H9 (cell line): ENCODE results near the gene NEK11. TPM values are rescaled to one million over a fixed set of nuclear protein-coding genes. Genes with fewer than 3 reads are reported as not detected.

ENCODE experiments used
- DNase-seq: peaks from one replicate; pipeline ENCODE4 v3.0.0-alpha.2; 2017
- H2AFZ ChIP-seq: one replicate; pipeline ENCODE4 v1.6.1; 2013; ENCODE audit warnings: mild to moderate bottlenecking, low read length, control low read depth, moderate library complexity
- H2AK5ac ChIP-seq: 2 replicates; pipeline ENCODE4 v1.6.1; 2013; ENCODE audit warnings: low read length, control low read depth, mixed read lengths; ENCODE audit not compliant: insufficient read length
- H2BK120ac ChIP-seq: one replicate; pipeline ENCODE4 v1.6.1; 2013; ENCODE audit warnings: low read depth, mild to moderate bottlenecking, low read length, control low read depth, inconsistent platforms; ENCODE audit not compliant: poor library complexity, severe bottlenecking
- H2BK12ac ChIP-seq: 2 replicates; pipeline ENCODE4 v1.6.1; 2013; ENCODE audit warnings: low read length, control low read depth, mixed read lengths, low read depth; ENCODE audit not compliant: insufficient read length
- H2BK15ac ChIP-seq: 2 replicates; pipeline ENCODE4 v1.6.1; 2013; ENCODE audit warnings: low read depth, low read length, control low read depth
- H2BK20ac ChIP-seq: one replicate; pipeline ENCODE4 v1.6.1; 2013; ENCODE audit warnings: low read depth, mild to moderate bottlenecking, low read length, control low read depth, inconsistent platforms; ENCODE audit not compliant: poor library complexity, severe bottlenecking
- H2BK5ac ChIP-seq: 2 replicates; pipeline ENCODE4 v1.6.1; 2013; ENCODE audit warnings: low read length, control low read depth, mixed read lengths; ENCODE audit not compliant: insufficient read length
- H3K14ac ChIP-seq: 2 replicates; pipeline ENCODE4 v1.6.1; 2013; ENCODE audit warnings: low read length, control low read depth; ENCODE audit not compliant: insufficient read depth
- H3K18ac ChIP-seq: 2 replicates; pipeline ENCODE4 v1.6.1; 2013; ENCODE audit warnings: low read depth, mild to moderate bottlenecking, mixed read lengths, low read length, control low read depth; ENCODE audit not compliant: insufficient read length
- H3K23ac ChIP-seq: 2 replicates; pipeline ENCODE4 v1.6.1; 2013; ENCODE audit warnings: low read length, control low read depth, mixed read lengths, low read depth; ENCODE audit not compliant: insufficient read length
- H3K23me2 ChIP-seq: 2 replicates; pipeline ENCODE4 v1.6.1; 2013; ENCODE audit warnings: low read depth, mild to moderate bottlenecking, mixed read lengths, low read length, control low read depth; ENCODE audit not compliant: insufficient read length, poor library complexity, severe bottlenecking
- H3K27ac ChIP-seq: 2 replicates; pipeline ENCODE4 v1.5.1; 2013; ENCODE audit warnings: low read length, control low read depth, mixed read lengths, low read depth; ENCODE audit not compliant: insufficient read length
- H3K27me3 ChIP-seq: 2 replicates; pipeline ENCODE4 v1.6.1; 2013; ENCODE audit warnings: low read length, control low read depth, inconsistent platforms; ENCODE audit not compliant: insufficient read depth
- H3K4ac ChIP-seq: 2 replicates; pipeline ENCODE4 v1.6.1; 2013; ENCODE audit warnings: low read depth, mild to moderate bottlenecking, control low read depth, inconsistent platforms, low read length, moderate library complexity
- H3K4me1 ChIP-seq: 2 replicates; pipeline ENCODE4 v1.6.1; 2013; ENCODE audit warnings: low read length, control low read depth, inconsistent platforms; ENCODE audit not compliant: insufficient read depth
- H3K4me2 ChIP-seq: 2 replicates; pipeline ENCODE4 v1.6.1; 2013; ENCODE audit warnings: low read length, control low read depth, mixed read lengths; ENCODE audit not compliant: insufficient read length, insufficient read depth
- H3K56ac ChIP-seq: 2 replicates; pipeline ENCODE4 v1.6.1; 2013; ENCODE audit warnings: low read depth, mild to moderate bottlenecking, mixed read lengths, low read length, control low read depth; ENCODE audit not compliant: insufficient read length
- H3K79me1 ChIP-seq: 2 replicates; pipeline ENCODE4 v1.6.1; 2013; ENCODE audit warnings: low read depth, mild to moderate bottlenecking, moderate library complexity, low read length, control low read depth, inconsistent platforms; ENCODE audit not compliant: insufficient read depth, poor library complexity, severe bottlenecking
- H3K79me2 ChIP-seq: 2 replicates; pipeline ENCODE4 v1.6.1; 2013; ENCODE audit warnings: low read length, control low read depth, inconsistent platforms; ENCODE audit not compliant: insufficient read depth
- H3K9ac ChIP-seq: 2 replicates; pipeline ENCODE4 v1.6.1; 2013; ENCODE audit warnings: low read length, control low read depth, mixed read lengths; ENCODE audit not compliant: insufficient read length; ENCODE audit errors: extremely low read depth
- H3K9me3 ChIP-seq: one replicate; pipeline ENCODE4 v1.6.1; 2013; ENCODE audit warnings: low read depth, low read length, inconsistent platforms; ENCODE audit not compliant: control insufficient read depth
- H3T11ph ChIP-seq: one replicate; pipeline ENCODE4 v1.6.1; 2013; ENCODE audit warnings: mild to moderate bottlenecking, low read length, control low read depth, inconsistent platforms
- H4K20me1 ChIP-seq: one replicate; pipeline ENCODE4 v1.6.1; 2013; ENCODE audit not compliant: control insufficient read depth, insufficient read length, insufficient read depth
- H4K5ac ChIP-seq: 2 replicates; pipeline ENCODE4 v1.6.1; 2013; ENCODE audit warnings: low read depth, mild to moderate bottlenecking, mixed read lengths, low read length, control low read depth; ENCODE audit not compliant: insufficient read length
- H4K8ac ChIP-seq: replicated peaks from 2 replicates; pipeline ENCODE4 v1.6.1; 2013; ENCODE audit warnings: low read length, control low read depth, mixed read lengths, low read depth; ENCODE audit not compliant: insufficient read length
- H4K91ac ChIP-seq: 2 replicates; pipeline ENCODE4 v1.6.1; 2013; ENCODE audit warnings: low read depth, mild to moderate bottlenecking, moderate library complexity, mixed read lengths, low read length, control low read depth; ENCODE audit not compliant: insufficient read length
- H3K27ac Mint-ChIP-seq, 3 experiments: 2 replicates in 2 of 3; 3 replicates in 1 of 3; pipeline ENCODE4 v1.8.0; 2020 to 2021; ENCODE audit warnings: mixed read lengths in 3 of 3, mild to moderate bottlenecking in 1 of 3, moderate library complexity in 1 of 3
- H3K27me3 Mint-ChIP-seq: 2 replicates; pipeline ENCODE4 v1.8.0; 2021; ENCODE audit warnings: low read depth, mild to moderate bottlenecking, moderate library complexity, mixed read lengths
- H3K36me3 Mint-ChIP-seq, 3 experiments: 2 replicates in 2 of 3; 3 replicates in 1 of 3; pipeline ENCODE4 v1.8.0; 2020 to 2021; ENCODE audit warnings: low read depth in 3 of 3, mixed read lengths in 3 of 3; ENCODE audit not compliant: insufficient read depth in 1 of 3
- H3K4me1 Mint-ChIP-seq, 2 experiments: 2 replicates each; pipeline ENCODE4 v1.8.0; 2020; ENCODE audit warnings: mixed read lengths in 2 of 2
- H3K4me3 Mint-ChIP-seq, 2 experiments: 2 replicates in 1 of 2; 3 replicates in 1 of 2; pipeline ENCODE4 v1.8.0; 2020 to 2021; ENCODE audit warnings: mild to moderate bottlenecking in 2 of 2, mixed read lengths in 2 of 2, moderate library complexity in 1 of 2
- H3K9me3 Mint-ChIP-seq, 2 experiments: 2 replicates in 1 of 2; 3 replicates in 1 of 2; pipeline ENCODE4 v1.8.0; 2020; ENCODE audit warnings: mild to moderate bottlenecking in 2 of 2, mixed read lengths in 2 of 2, moderate library complexity in 1 of 2
- CTCF ChIP-seq: fragments of 200-600 bp; sonication (generic); conservative IDR thresholded peaks from 3 replicates; pipeline ENCODE4 v1.8.0; 2021; ENCODE audit warnings: antibody characterized with exemption, mild to moderate bottlenecking
- WGBS: extraction: QIAGEN DNeasy Blood & Tissue Kit; methylation state at CpG from one replicate; pipeline ENCODE4 v1.1.7; 2013; ENCODE audit warnings: missing lambda C conversion rate, low lambda C conversion rate, mixed read lengths; ENCODE audit not compliant: insufficient read length; ENCODE audit errors: extremely low coverage; 5-methylcytosine and 5-hydroxymethylcytosine counted together
- total RNA-seq: library from RNA; stranded (reverse); gene quantifications from 2 replicates; pipeline ENCODE4 v1.2.1, GENCODE V29; 2021

NEK11 gene
- total RNA-seq, 1 experiment from 2014 or later, result 2.5 TPM

GRCh38 chr3:131387796-131388489 is 361.3 kb downstream of the NEK11 start:
- Histone ChIP-seq H3K4me1 (no peaks in the 10 kb centered on the region), H3K18ac (no peak overlapping the region), H3K23ac (no peak overlapping the region), H4K20me1 (no peaks in the 10 kb centered on the region), H3K14ac (no peak overlapping the region), H2BK120ac (no peak overlapping the region), H3K4me2 (no peak overlapping the region), H4K91ac (no peak overlapping the region), H2BK12ac (no peak overlapping the region), H4K8ac (no peak overlapping the region), H3K9ac (no peak overlapping the region), H2BK15ac (no peak overlapping the region), H3K23me2 (no peaks in the 10 kb centered on the region), H3K4ac (no peak overlapping the region), H3K9me3 (no peaks in the 10 kb centered on the region), H3K27ac (no peak overlapping the region), H3K56ac (no peak overlapping the region), H3K79me1 (peaks cover 3% of the 10 kb centered on the region), H2BK5ac (no peak overlapping the region), H3K27me3 (no peaks in the 10 kb centered on the region), H3K79me2 (no peaks in the 10 kb centered on the region), H2AFZ (no peak overlapping the region), H2AK5ac (no peak overlapping the region), H3T11ph (no peak overlapping the region), H2BK20ac (no peak overlapping the region), H4K5ac (no peak overlapping the region)
- H3K36me3 Mint-ChIP-seq, result peaks cover 19 to 37% (median 27%) of the 10 kb centered on the region in 3 experiments
- no peak overlapping the region for H3K4me3 Mint-ChIP-seq
- no peaks in the 10 kb centered on the region for H3K9me3 Mint-ChIP-seq
- H3K27ac Mint-ChIP-seq, result no peak overlapping the region
- H3K27me3 Mint-ChIP-seq, result no peaks in the 10 kb centered on the region
- WGBS, result no CpG with 5 or more reads among the region's 1 CpG
- peaks cover 9 to 12% of the 10 kb centered on the region in 2 experiments for H3K4me1 Mint-ChIP-seq
- DNase-seq, result no peak
- TF ChIP-seq CTCF, result no peak
